OCI-LY3 (cell line): ENCODE measurements around the gene BANF2.

Experiments
- CTCF ChIP-seq: fragments of 200-600, 300-600 bp; sonication (generic); IDR thresholded peaks from 2 replicates; pipeline ENCODE4 v1.5.1; 2014; ENCODE audit warnings: antibody characterized with exemption, low read length, low read depth
- EZH2phosphoT487 ChIP-seq: fragments of 200-600 bp; shearing (Covaris generic); IDR thresholded peaks from 2 replicates; pipeline ENCODE4 v1.6.1; 2018; ENCODE audit warnings: antibody characterized with exemption, mixed run types, low read depth

GRCh38 chr20:17726902-17727301 is 27.1 kb downstream of the BANF2 start:
- TF ChIP-seq CTCF, result no peak
- no peak for TF ChIP-seq EZH2phosphoT487
